H1 (cell line): Measurements from ENCODE around the gene TACR3.

Experiments
- CHD2 ChIP-seq: IDR thresholded peaks from 2 replicates; pipeline ENCODE4 v1.6.1; 2012; ENCODE audit warnings: low read length, improper control_type of control experiment
- EP300 ChIP-seq, 2 experiments: IDR thresholded peaks; 1 replicate in 1 of 2; 2 replicates in 1 of 2; pipeline ENCODE4 v1.6.1; 2011 to 2012; ENCODE audit warnings: low read depth in 2 of 2, low read length in 2 of 2, mild to moderate bottlenecking in 2 of 2, borderline replicate concordance in 1 of 2, inconsistent platforms in 1 of 2, moderate library complexity in 1 of 2
- EZH2 ChIP-seq: fragments of 200-600 bp; sonication (generic); IDR thresholded peaks from 2 replicates; pipeline ENCODE4 v1.7.1; 2012; ENCODE audit warnings: low read depth, mild to moderate bottlenecking, moderate library complexity, low read length, inconsistent platforms; ENCODE audit not compliant: severe bottlenecking
- MAFK ChIP-seq: IDR thresholded peaks from 2 replicates; pipeline ENCODE4 v1.6.1; 2012; ENCODE audit warnings: low read depth, mild to moderate bottlenecking, improper control_type of control experiment, low read length
- POLR2A ChIP-seq, 2 experiments: IDR thresholded peaks; 1 replicate in 1 of 2; 2 replicates in 1 of 2; pipeline ENCODE4 v1.6.1; 2011; ENCODE audit warnings: low read depth in 2 of 2, low read length in 2 of 2, mild to moderate bottlenecking in 2 of 2; ENCODE audit errors: control extremely low read depth in 1 of 2
- POLR2AphosphoS5 ChIP-seq: IDR thresholded peaks from 2 replicates; pipeline ENCODE4 v1.6.1; 2011; ENCODE audit warnings: low read depth, low read length
- RAD21 ChIP-seq, 2 experiments: IDR thresholded peaks in 1 of 2; conservative IDR thresholded peaks in 1 of 2; 2 replicates each; pipeline ENCODE4 v1.6.1; 2011; ENCODE audit warnings: low read depth in 2 of 2, low read length in 2 of 2, improper control_type of control experiment in 1 of 2, inconsistent platforms in 1 of 2, mild to moderate bottlenecking in 1 of 2, moderate library complexity in 1 of 2
- YY1 ChIP-seq: IDR thresholded peaks from 2 replicates; pipeline ENCODE4 v1.6.1; 2011; ENCODE audit warnings: low read depth, mild to moderate bottlenecking, low read length
- ZNF274 ChIP-seq: IDR thresholded peaks from 2 replicates; pipeline ENCODE4 v1.7.0; 2012; ENCODE audit warnings: low read length, borderline replicate concordance; ENCODE audit errors: extremely low read depth
- TF ChIP-seq, protein P1 (sequence below), 3 experiments: IDR thresholded peaks; 1 replicate in 2 of 3; 2 replicates in 1 of 3; pipeline versions ENCODE4 v1.5.1 to v1.6.1; 2011; ENCODE audit warnings: low read length in 3 of 3, mild to moderate bottlenecking in 3 of 3, inconsistent platforms in 2 of 3, low read depth in 1 of 3, moderate library complexity in 1 of 3; ENCODE audit not compliant: insufficient read depth in 1 of 3; ENCODE audit errors: control extremely low read depth in 1 of 3
- TF ChIP-seq, protein P2 (sequence below): IDR thresholded peaks from 2 replicates; pipeline ENCODE4 v1.6.1; 2011; ENCODE audit warnings: low read depth, mild to moderate bottlenecking, low read length; ENCODE audit not compliant: insufficient read depth

DNA sequence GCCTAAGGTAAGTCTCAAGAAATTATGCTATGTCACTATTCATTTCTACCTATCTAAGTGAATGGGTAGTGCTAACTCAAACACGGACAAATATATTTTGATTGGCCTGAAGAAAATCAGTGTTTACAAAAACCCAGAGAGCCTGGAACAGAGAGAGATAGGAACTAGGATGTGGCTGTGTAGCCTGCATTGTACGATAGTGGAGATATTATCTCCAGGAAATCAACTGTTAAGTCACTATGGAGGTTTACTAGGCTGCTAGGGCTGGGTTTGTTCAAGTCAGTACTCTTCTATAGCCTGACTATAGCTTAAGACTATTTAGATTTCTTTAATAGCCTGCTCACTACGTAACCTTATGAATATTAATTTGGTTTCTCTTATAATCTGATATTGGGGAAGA, 127.9 kb downstream of the TACR3 start:
- TF ChIP-seq, protein P1, sequence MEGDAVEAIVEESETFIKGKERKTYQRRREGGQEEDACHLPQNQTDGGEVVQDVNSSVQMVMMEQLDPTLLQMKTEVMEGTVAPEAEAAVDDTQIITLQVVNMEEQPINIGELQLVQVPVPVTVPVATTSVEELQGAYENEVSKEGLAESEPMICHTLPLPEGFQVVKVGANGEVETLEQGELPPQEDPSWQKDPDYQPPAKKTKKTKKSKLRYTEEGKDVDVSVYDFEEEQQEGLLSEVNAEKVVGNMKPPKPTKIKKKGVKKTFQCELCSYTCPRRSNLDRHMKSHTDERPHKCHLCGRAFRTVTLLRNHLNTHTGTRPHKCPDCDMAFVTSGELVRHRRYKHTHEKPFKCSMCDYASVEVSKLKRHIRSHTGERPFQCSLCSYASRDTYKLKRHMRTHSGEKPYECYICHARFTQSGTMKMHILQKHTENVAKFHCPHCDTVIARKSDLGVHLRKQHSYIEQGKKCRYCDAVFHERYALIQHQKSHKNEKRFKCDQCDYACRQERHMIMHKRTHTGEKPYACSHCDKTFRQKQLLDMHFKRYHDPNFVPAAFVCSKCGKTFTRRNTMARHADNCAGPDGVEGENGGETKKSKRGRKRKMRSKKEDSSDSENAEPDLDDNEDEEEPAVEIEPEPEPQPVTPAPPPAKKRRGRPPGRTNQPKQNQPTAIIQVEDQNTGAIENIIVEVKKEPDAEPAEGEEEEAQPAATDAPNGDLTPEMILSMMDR (IDR thresholded peaks at IDR 0.05; ENCODE audit: control extremely low read depth in 1 of 3, insufficient read depth in 1 of 3, low read depth in 1 of 3, low read length in 3 of 3), result no peak
- TF ChIP-seq, protein P2, sequence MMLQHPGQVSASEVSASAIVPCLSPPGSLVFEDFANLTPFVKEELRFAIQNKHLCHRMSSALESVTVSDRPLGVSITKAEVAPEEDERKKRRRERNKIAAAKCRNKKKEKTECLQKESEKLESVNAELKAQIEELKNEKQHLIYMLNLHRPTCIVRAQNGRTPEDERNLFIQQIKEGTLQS, result no peak
- TF ChIP-seq EP300 (IDR thresholded peaks at IDR 0.05; ENCODE audit: borderline replicate concordance in 1 of 2, low read depth in 2 of 2, low read length in 2 of 2), result no peak
- TF ChIP-seq CHD2, result no peak
- TF ChIP-seq YY1, result no peak
- TF ChIP-seq POLR2A (IDR thresholded peaks at IDR 0.05; ENCODE audit: control extremely low read depth in 1 of 2, low read depth in 2 of 2, low read length in 2 of 2), result no peak
- no peak for TF ChIP-seq POLR2AphosphoS5
- TF ChIP-seq MAFK, result no peak
- no peak for TF ChIP-seq ZNF274
- TF ChIP-seq RAD21 (IDR thresholded peaks at IDR 0.05 in 1 of 2, conservative IDR thresholded peaks at IDR 0.05 in 1 of 2; ENCODE audit: low read depth in 2 of 2, low read length in 2 of 2), result no peak
- TF ChIP-seq EZH2, result no peak
